ENCODE data around the gene CD3E.
"Not testable (repeated sequence)": the region's sequence is repeated elsewhere in the genome, so short reads cannot be mapped to it uniquely, and the experiment has no call there.

CD3E gene

GRCh38 chr11:118291477-118292135 lies 12.9 kb upstream of the CD3E start:
- no peak for DNase-seq

GRCh38 chr11:118294053-118294452 lies 10.5 kb upstream of the CD3E start:
- DNase-seq = no peak

GRCh38 chr11:118295199-118295598 lies 9.3 kb upstream of the CD3E start:
- no peak for DNase-seq

- DNase-seq = peak; percentile 71
Observed at GRCh38 chr11:118295815-118296454, 8.6 kb upstream of the CD3E start.

- no peak for DNase-seq
Observed at GRCh38 chr11:118301600-118302195, 2.8 kb upstream of the CD3E start.

- no peak for DNase-seq
Observed at GRCh38 chr11:118304227-118304567, 333 bp upstream of the CD3E start.

- peak; percentile 71 for DNase-seq
Observed at GRCh38 chr11:118305726-118306125, 1.2 kb downstream of the CD3E start.

- peak; percentile 52 for DNase-seq
Observed at GRCh38 chr11:118306556-118306955, 2.0 kb downstream of the CD3E start.

- DNase-seq = not testable (repeated sequence)
Observed at GRCh38 chr11:118308995-118309528, 4.5 kb downstream of the CD3E start.

GRCh38 chr11:118310271-118310670 lies 5.7 kb downstream of the CD3E start:
- no peak for DNase-seq

- no peak for DNase-seq
Observed at GRCh38 chr11:118310781-118311485, 6.4 kb downstream of the CD3E start.

GRCh38 chr11:118311518-118311917 lies 7.0 kb downstream of the CD3E start:
- no peak for DNase-seq

GRCh38 chr11:118312328-118312727 lies 7.8 kb downstream of the CD3E start:
- DNase-seq = no peak

- DNase-seq = no peak
Observed at GRCh38 chr11:118313242-118313641, 8.7 kb downstream of the CD3E start.

GRCh38 chr11:118314988-118315411 lies 10.5 kb downstream of the CD3E start:
- DNase-seq = no peak

- DNase-seq = no peak
Observed at GRCh38 chr11:118318124-118318523, 13.6 kb downstream of the CD3E start.

- DNase-seq = no peak
Observed at GRCh38 chr11:118318581-118319336, 14.2 kb downstream of the CD3E start.

- DNase-seq = no peak
Observed at GRCh38 chr11:118319337-118319707, 14.8 kb downstream of the CD3E start.

- DNase-seq = no peak
Observed at GRCh38 chr11:118320515-118320914, 16.0 kb downstream of the CD3E start.

GRCh38 chr11:118321386-118322082 lies 17.0 kb downstream of the CD3E start:
- DNase-seq = no peak

- DNase-seq = no peak
Observed at GRCh38 chr11:118322721-118323120, 18.2 kb downstream of the CD3E start.

- DNase-seq = no peak
Observed at GRCh38 chr11:118325283-118325682, 20.8 kb downstream of the CD3E start.
